Suprapubic skin (tissue), 4 donors: Measurements from ENCODE around the gene CDO1. TPM values are rescaled to one million over a fixed set of nuclear protein-coding genes. Genes with fewer than 3 reads are reported as not detected.

Source experiments
- DNase-seq, 2 donors: peaks; one replicate each; pipeline ENCODE4 v3.0.0-alpha.2; 2019; ENCODE audit warnings: low spot score in 2 of 2
- H3K27ac ChIP-seq: fragments of 200-600 bp; sonication (generic); one replicate; pipeline ENCODE4 v1.5.1; 2019
- H3K27me3 ChIP-seq: fragments of 200-600 bp; sonication (generic); one replicate; pipeline ENCODE4 v1.5.1; 2019
- H3K36me3 ChIP-seq: fragments of 200-600 bp; sonication (generic); one replicate; pipeline ENCODE4 v1.5.1; 2019
- H3K4me1 ChIP-seq: fragments of 200-600 bp; sonication (generic); one replicate; pipeline ENCODE4 v1.5.1; 2019
- H3K4me3 ChIP-seq: fragments of 200-600 bp; sonication (generic); one replicate; pipeline ENCODE4 v1.5.1; 2019; ENCODE audit warnings: mild to moderate bottlenecking
- H3K9me3 ChIP-seq: fragments of 200-600 bp; sonication (generic); one replicate; pipeline ENCODE4 v1.5.1; 2019
- EP300 ChIP-seq: sonication (generic); formaldehyde crosslinking; IDR thresholded peaks from one replicate; pipeline ENCODE4 v1.6.1; 2017; ENCODE audit warnings: antibody characterized with exemption
- POLR2A ChIP-seq, 2 donors: fragments of 450-650 bp; IDR thresholded peaks; one replicate each; pipeline ENCODE4 v1.6.1; 2017; ENCODE audit warnings: antibody characterized with exemption in 2 of 2, mild to moderate bottlenecking in 2 of 2, moderate library complexity in 2 of 2
- POLR2AphosphoS5 ChIP-seq, 3 donors: sonication (generic); formaldehyde crosslinking; IDR thresholded peaks; one replicate each; pipeline ENCODE4 v1.6.1; 2017; ENCODE audit warnings: antibody characterized with exemption in 3 of 3
- WGBS: methylation state at CpG from one replicate; pipeline ENCODE4 v1.1.5; 2018; 5-methylcytosine and 5-hydroxymethylcytosine counted together
- total RNA-seq, 4 donors: library from RNA; depleted of rRNA; stranded (reverse); fragments of >200 nt; gene quantifications; one replicate each; pipeline ENCODE4 v1.1.0, GENCODE V29; 2016
- TF ChIP-seq, protein P1 (sequence below), 2 donors: fragments of 200-600 bp in 1 of 2; fragments of 450-650 bp in 1 of 2; sonication (generic) in 1 of 2; IDR thresholded peaks; one replicate each; pipeline ENCODE4 v1.5.1; 2016 to 2019; ENCODE audit warnings: antibody characterized with exemption in 2 of 2, mild to moderate bottlenecking in 1 of 2, moderate library complexity in 1 of 2

Gene CDO1
- total RNA-seq, 4 donors from 2014 or later: 2.6 to 6.0 (median 4.4) TPM

DNA sequence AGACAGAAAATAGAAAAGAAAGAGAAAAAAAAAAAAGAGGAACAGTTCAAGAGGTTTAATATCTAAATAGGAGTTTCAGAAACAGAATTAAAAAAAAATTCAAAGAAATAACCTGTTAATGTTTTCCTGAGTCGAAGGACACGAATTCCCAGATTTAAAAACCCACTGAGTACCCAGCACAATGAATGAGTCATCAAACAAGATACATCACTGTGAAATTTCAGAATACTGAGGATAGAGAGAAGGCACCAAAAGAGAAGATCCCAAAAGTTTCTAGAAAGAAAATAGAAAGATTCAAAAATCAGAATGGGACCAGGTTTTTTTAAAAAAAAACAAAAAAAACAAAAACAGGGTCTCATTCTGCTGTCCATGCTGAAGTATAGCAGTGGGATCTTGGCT, 8.8 kb downstream of the CDO1 start:
- no peak for DNase-seq
- WGBS: 86% methylated on average over 2 of the region's 2 CpGs
- TF ChIP-seq, protein P1, sequence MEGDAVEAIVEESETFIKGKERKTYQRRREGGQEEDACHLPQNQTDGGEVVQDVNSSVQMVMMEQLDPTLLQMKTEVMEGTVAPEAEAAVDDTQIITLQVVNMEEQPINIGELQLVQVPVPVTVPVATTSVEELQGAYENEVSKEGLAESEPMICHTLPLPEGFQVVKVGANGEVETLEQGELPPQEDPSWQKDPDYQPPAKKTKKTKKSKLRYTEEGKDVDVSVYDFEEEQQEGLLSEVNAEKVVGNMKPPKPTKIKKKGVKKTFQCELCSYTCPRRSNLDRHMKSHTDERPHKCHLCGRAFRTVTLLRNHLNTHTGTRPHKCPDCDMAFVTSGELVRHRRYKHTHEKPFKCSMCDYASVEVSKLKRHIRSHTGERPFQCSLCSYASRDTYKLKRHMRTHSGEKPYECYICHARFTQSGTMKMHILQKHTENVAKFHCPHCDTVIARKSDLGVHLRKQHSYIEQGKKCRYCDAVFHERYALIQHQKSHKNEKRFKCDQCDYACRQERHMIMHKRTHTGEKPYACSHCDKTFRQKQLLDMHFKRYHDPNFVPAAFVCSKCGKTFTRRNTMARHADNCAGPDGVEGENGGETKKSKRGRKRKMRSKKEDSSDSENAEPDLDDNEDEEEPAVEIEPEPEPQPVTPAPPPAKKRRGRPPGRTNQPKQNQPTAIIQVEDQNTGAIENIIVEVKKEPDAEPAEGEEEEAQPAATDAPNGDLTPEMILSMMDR (IDR thresholded peaks at IDR 0.05): no peak
- TF ChIP-seq EP300 (no peak), POLR2A (IDR thresholded peaks at IDR 0.05) (no peak), POLR2AphosphoS5 (IDR thresholded peaks at IDR 0.05) (no peak)
- no peak overlapping the region for H3K27ac ChIP-seq
- H3K9me3 ChIP-seq: no peaks in the 10 kb centered on the region
- H3K36me3 ChIP-seq: no peaks in the 10 kb centered on the region
- H3K27me3 ChIP-seq: peaks cover 4% of the 10 kb centered on the region
- H3K4me1 ChIP-seq: peaks cover 3% of the 10 kb centered on the region
- no peak overlapping the region for H3K4me3 ChIP-seq

DNA sequence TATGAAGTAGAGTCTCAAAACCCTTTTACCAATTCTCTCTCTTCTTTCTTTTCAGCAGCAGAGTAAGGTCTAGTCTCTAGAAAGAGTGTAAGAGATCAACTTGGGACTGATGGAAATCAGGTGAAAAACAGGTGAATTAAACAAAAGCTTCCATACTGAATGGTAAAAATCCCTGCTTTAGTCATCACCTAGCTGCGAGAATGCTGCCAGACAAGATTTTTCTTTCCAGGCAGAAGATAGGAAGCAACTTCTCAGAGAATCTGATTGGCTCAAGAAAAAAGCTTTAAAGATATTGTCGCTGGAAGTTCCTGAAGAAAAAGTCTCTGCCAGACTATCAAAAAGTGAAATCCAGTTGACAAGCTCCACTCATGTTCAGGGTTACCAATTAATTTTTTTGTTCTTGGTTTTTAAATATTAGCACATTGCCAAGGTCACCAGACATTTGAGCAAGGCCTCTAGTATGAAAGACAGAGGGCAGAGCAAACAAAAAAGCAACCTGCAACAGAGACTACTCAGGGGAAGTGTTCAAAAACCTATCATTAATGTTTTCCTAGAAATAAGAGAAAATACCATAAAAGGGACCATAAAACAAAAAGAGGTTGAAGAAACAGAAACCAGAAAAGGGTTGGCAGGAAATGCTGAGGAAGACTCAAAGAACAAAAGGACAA, 9.3 kb downstream of the CDO1 start:
- Histone ChIP-seq H3K4me1 (peaks cover 3% of the 10 kb centered on the region), H3K27me3 (no peaks in the 10 kb centered on the region), H3K27ac (no peak overlapping the region), H3K9me3 (no peaks in the 10 kb centered on the region), H3K4me3 (no peak overlapping the region), H3K36me3 (no peaks in the 10 kb centered on the region)
- TF ChIP-seq POLR2A (IDR thresholded peaks at IDR 0.05) (no peak), EP300 (no peak), POLR2AphosphoS5 (IDR thresholded peaks at IDR 0.05) (no peak)
- TF ChIP-seq, protein P1 (IDR thresholded peaks at IDR 0.05): no peak
- WGBS: 66% methylated on average over 2 of the region's 2 CpGs
- DNase-seq: no peak

GRCh38 chr5:115801984-115802383, 14.5 kb downstream of the CDO1 start:
- Histone ChIP-seq H3K4me1 (no peaks in the 10 kb centered on the region), H3K4me3 (no peak overlapping the region), H3K27me3 (no peaks in the 10 kb centered on the region), H3K27ac (no peak overlapping the region), H3K36me3 (no peaks in the 10 kb centered on the region), H3K9me3 (no peaks in the 10 kb centered on the region)
- DNase-seq: no peak
- WGBS: 31% methylated on average over 1 of the region's 1 CpG
- TF ChIP-seq POLR2A (IDR thresholded peaks at IDR 0.05) (no peak), EP300 (no peak), POLR2AphosphoS5 (IDR thresholded peaks at IDR 0.05) (no peak)
- TF ChIP-seq, protein P1 (IDR thresholded peaks at IDR 0.05): no peak

- no peaks in the 10 kb centered on the region for H3K36me3 ChIP-seq
- TF ChIP-seq POLR2A (IDR thresholded peaks at IDR 0.05) (no peak), EP300 (no peak)
- H3K4me3 ChIP-seq: no peak overlapping the region
- no peaks in the 10 kb centered on the region for H3K4me1 ChIP-seq
- WGBS: 91% methylated on average over 2 of the region's 2 CpGs
- DNase-seq: no peak
- no peak overlapping the region for H3K27ac ChIP-seq
- no peaks in the 10 kb centered on the region for H3K27me3 ChIP-seq
- no peaks in the 10 kb centered on the region for H3K9me3 ChIP-seq
These were observed 15.3 kb downstream of the CDO1 start for GRCh38 chr5:115801152-115801551.

DNA sequence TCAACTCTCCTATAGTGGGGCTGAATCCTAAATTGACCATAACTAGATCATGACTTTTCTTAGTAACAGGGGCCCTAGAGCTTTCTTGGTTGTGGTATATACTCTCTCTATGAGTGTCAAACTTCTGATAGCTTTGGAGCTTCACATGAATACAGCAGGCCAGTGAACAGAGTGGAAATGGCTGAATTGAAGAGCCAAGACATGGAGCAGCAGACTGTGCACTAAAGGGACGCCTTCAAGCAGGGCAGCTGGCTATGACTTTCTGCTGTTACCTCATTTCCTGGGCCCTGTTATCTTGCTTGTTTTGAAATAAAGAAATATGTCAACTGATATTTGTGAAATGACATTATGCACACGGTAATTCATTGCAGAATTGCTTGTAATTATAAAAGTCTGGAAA, 16.4 kb downstream of the CDO1 start:
- Histone ChIP-seq H3K4me3 (no peak overlapping the region), H3K27ac (no peak overlapping the region), H3K4me1 (no peaks in the 10 kb centered on the region), H3K27me3 (no peaks in the 10 kb centered on the region), H3K9me3 (no peaks in the 10 kb centered on the region), H3K36me3 (no peaks in the 10 kb centered on the region)
- TF ChIP-seq, protein P1 (IDR thresholded peaks at IDR 0.05): no peak
- TF ChIP-seq EP300: no peak
- no peak for TF ChIP-seq POLR2AphosphoS5 (IDR thresholded peaks at IDR 0.05)
- TF ChIP-seq POLR2A (IDR thresholded peaks at IDR 0.05): no peak
- no peak for DNase-seq
- 77% methylated on average over 2 of the region's 2 CpGs for WGBS

- no peaks in the 10 kb centered on the region for H3K9me3 ChIP-seq
- H3K4me1 ChIP-seq: no peaks in the 10 kb centered on the region
- H3K4me3 ChIP-seq: no peak overlapping the region
- DNase-seq: no peak
- TF ChIP-seq POLR2A (IDR thresholded peaks at IDR 0.05): no peak
- TF ChIP-seq, protein P1 (IDR thresholded peaks at IDR 0.05): no peak
- no peak for TF ChIP-seq POLR2AphosphoS5 (IDR thresholded peaks at IDR 0.05)
- TF ChIP-seq EP300: no peak
- H3K27ac ChIP-seq: no peak overlapping the region
- 79% methylated on average over 2 of the region's 2 CpGs for WGBS
- no peaks in the 10 kb centered on the region for H3K27me3 ChIP-seq
- no peaks in the 10 kb centered on the region for H3K36me3 ChIP-seq
These were observed 18.2 kb downstream of the CDO1 start for GRCh38 chr5:115798252-115798651.
